GM13976 (cell line): ENCODE data around the gene BGN.

ENCODE experiments used
- DNase-seq: peaks from one replicate; pipeline ENCODE4 v3.0.0; 2012; ENCODE audit warnings: low spot score
- CTCF ChIP-seq: IDR thresholded peaks from 2 replicates; pipeline ENCODE4 v1.5.1; 2012; ENCODE audit warnings: borderline replicate concordance, mild to moderate bottlenecking; ENCODE audit not compliant: insufficient read depth; ENCODE audit errors: extremely low read depth, missing control alignments, control extremely low read depth
- in situ Hi-C: fragments of 300-500 bp; cut with MboI; formaldehyde crosslinking; loops from one replicate; pipeline ENCODE4 v1.12.0; 2022; ENCODE audit warnings: low sequenced_read_pairs, mixed read lengths, inconsistent platforms; ENCODE audit not compliant: unreplicated experiment

Gene BGN

GRCh38 chrX:153474718-153475117 lies 20.1 kb upstream of the BGN start:
- in situ Hi-C loops = no loop called here
- TF ChIP-seq CTCF = no peak
- no peak for DNase-seq

- no peak for TF ChIP-seq CTCF
- no peak for DNase-seq
- in situ Hi-C loops = no loop called here
These were observed 19.5 kb upstream of the BGN start for GRCh38 chrX:153475271-153475670.

GRCh38 chrX:153475751-153476281 lies 19.0 kb upstream of the BGN start:
- TF ChIP-seq CTCF = no peak
- in situ Hi-C loops = no loop called here

GRCh38 chrX:153476666-153477363 lies 18.0 kb upstream of the BGN start:
- in situ Hi-C loops = no loop called here
- DNase-seq = no peak
- TF ChIP-seq CTCF = no peak

More at GRCh38 chrX:153475751-153476281, 19.0 kb upstream of the BGN start:
- DNase-seq = no peak

- DNase-seq = no peak
- TF ChIP-seq CTCF = no peak
- in situ Hi-C loops = no loop called here
These were observed 17.4 kb upstream of the BGN start for GRCh38 chrX:153477364-153477857.

GRCh38 chrX:153477901-153478300 lies 16.9 kb upstream of the BGN start:
- TF ChIP-seq CTCF = no peak

More at GRCh38 chrX:153477901-153478300, 16.9 kb upstream of the BGN start:
- in situ Hi-C loops = no loop called here
- no peak for DNase-seq
